HepG2 (cell line): ENCODE measurements around the gene ARIH2. TPM values are rescaled to one million over a fixed set of nuclear protein-coding genes. Genes with fewer than 3 reads are reported as not detected.

Experiments
- ATAC-seq: fragments of 200-7000 bp; cut with Tn5 transposase; 3 replicates; pipeline ENCODE4 v1.9.1; 2020; ENCODE audit warnings: mild to moderate bottlenecking, moderate library complexity
- BruUV-seq: library from RNA; stranded (reverse); fragments of 400-500 nt; replicated peaks from 2 replicates; lab custom pipeline; 2021; lab: Mats Ljungman, UMichigan
- CTCF ChIA-PET: fragments of 300-600 bp; formaldehyde crosslinking; extraction: SDS; loops from one replicate; lab custom pipeline; 2021; ENCODE audit warnings: low total read pairs, inconsistent platforms, low intra/inter-chr PET ratio; lab: Yijun Ruan, JAX
- POLR2A ChIA-PET: fragments of 350-600 bp; sonication (Branson Sonifier 250); formaldehyde crosslinking; loops from one replicate; lab custom pipeline; 2020; ENCODE audit warnings: antibody characterized with exemption, inconsistent platforms; lab: Yijun Ruan, JAX
- DNase-seq: peaks from one replicate; pipeline ENCODE4 v3.0.0-alpha.2; 2015; ENCODE audit warnings: low spot score
- FAIRE-seq: peaks from 3 replicates; lab custom pipeline; 2011; peaks lifted over from hg19 to GRCh38; lab: Jason Lieb, UNC
- H2AFZ ChIP-seq: one replicate; pipeline ENCODE4 v1.6.1; 2011; ENCODE audit warnings: low read length, inconsistent platforms
- H3K27ac ChIP-seq: fragments of 300-600 bp; 3 replicates; pipeline ENCODE4 v1.8.0; 2011; ENCODE audit warnings: mixed run types, mild to moderate bottlenecking, mixed read lengths, low read length, inconsistent platforms; ENCODE audit not compliant: insufficient read depth; ENCODE audit errors: extremely low read length
- H3K27me3 ChIP-seq, 2 experiments: fragments of 200-600 bp in 1 of 2; 2 replicates in 1 of 2; 3 replicates in 1 of 2; pipeline versions ENCODE4 v1.6.0 to v1.8.0; 2011; ENCODE audit warnings: low read length in 2 of 2, mild to moderate bottlenecking in 2 of 2, moderate library complexity in 2 of 2, inconsistent platforms in 1 of 2; ENCODE audit not compliant: insufficient read depth in 2 of 2, control insufficient read depth in 1 of 2
- H3K36me3 ChIP-seq, 2 experiments: fragments of 200-600 bp in 1 of 2; replicated peaks in 1 of 2; 2 replicates in 1 of 2; 3 replicates in 1 of 2; pipeline versions ENCODE4 v1.5.1 to v1.8.0; 2011; ENCODE audit warnings: low read length in 2 of 2, inconsistent platforms in 1 of 2; ENCODE audit not compliant: insufficient read depth in 2 of 2, control insufficient read depth in 1 of 2
- H3K4me1 ChIP-seq: 2 replicates; pipeline ENCODE4 v1.5.1; 2012; ENCODE audit warnings: low read length, inconsistent platforms; ENCODE audit not compliant: insufficient read depth
- H3K4me2 ChIP-seq: 2 replicates; pipeline ENCODE4 v1.6.0; 2011; ENCODE audit warnings: low read depth, low read length, inconsistent platforms
- H3K4me3 ChIP-seq, 3 experiments: fragments of 200-600 bp in 1 of 3; sonication (generic), shearing (Covaris generic) in 1 of 3; replicated peaks in 1 of 3; 2 replicates each; pipeline ENCODE4 v1.5.1; 2011 to 2016; ENCODE audit warnings: low read length in 3 of 3, inconsistent platforms in 2 of 3, low read depth in 2 of 3, mild to moderate bottlenecking in 2 of 3, control low read depth in 1 of 3, mixed read lengths in 1 of 3; ENCODE audit not compliant: insufficient read depth in 1 of 3
- H3K79me2 ChIP-seq: one replicate; pipeline ENCODE4 v1.6.1; 2011; ENCODE audit warnings: low read length, inconsistent platforms; ENCODE audit not compliant: insufficient read depth
- H3K9ac ChIP-seq: 2 replicates; pipeline ENCODE4 v1.6.0; 2011; ENCODE audit warnings: mild to moderate bottlenecking, low read depth, low read length, inconsistent platforms; ENCODE audit not compliant: insufficient read depth
- H3K9me3 ChIP-seq: 2 replicates; pipeline ENCODE4 v1.5.1; 2012; ENCODE audit warnings: mild to moderate bottlenecking, low read length
- H4K20me1 ChIP-seq: 2 replicates; pipeline ENCODE4 v1.6.0; 2011; ENCODE audit warnings: inconsistent platforms, mild to moderate bottlenecking, low read length, moderate library complexity; ENCODE audit not compliant: insufficient read depth
- ATAD3A ChIP-seq: sonication (generic); formaldehyde crosslinking; IDR thresholded peaks from 2 replicates; pipeline ENCODE4 v1.4.0; 2020; ENCODE audit warnings: missing genetic modification reagents
- BCLAF1 ChIP-seq: fragments of 450-650 bp; IDR thresholded peaks from 2 replicates; pipeline ENCODE4 v1.6.1; 2017; ENCODE audit warnings: mild to moderate bottlenecking
- CBFB ChIP-seq: sonication (generic); formaldehyde crosslinking; IDR thresholded peaks from 2 replicates; pipeline ENCODE4 v1.4.0; 2020; ENCODE audit warnings: missing genetic modification reagents
- GFI1 ChIP-seq: sonication (generic); formaldehyde crosslinking; IDR thresholded peaks from 2 replicates; pipeline ENCODE4 v1.5.0; 2020; ENCODE audit warnings: missing genetic modification reagents, mild to moderate bottlenecking, borderline replicate concordance
- HNRNPLL ChIP-seq: fragments of 200-400 bp; formaldehyde crosslinking; IDR thresholded peaks from 2 replicates; pipeline ENCODE4 v1.6.1; 2017; ENCODE audit warnings: mild to moderate bottlenecking, low read depth, low read length; ENCODE audit not compliant: poor library complexity, severe bottlenecking
- HOXA3 ChIP-seq: sonication (generic); formaldehyde crosslinking; IDR thresholded peaks from 2 replicates; pipeline ENCODE4 v1.5.0; 2020; ENCODE audit warnings: missing genetic modification reagents
- KDM4B ChIP-seq: sonication (generic); formaldehyde crosslinking; IDR thresholded peaks from 2 replicates; pipeline ENCODE4 v1.4.0; 2020; ENCODE audit warnings: missing genetic modification reagents
- NFRKB ChIP-seq: fragments of 450-650 bp; IDR thresholded peaks from 2 replicates; pipeline ENCODE4 v1.6.1; 2017
- NR3C1 ChIP-seq: sonication (generic); formaldehyde crosslinking; IDR thresholded peaks from 2 replicates; pipeline ENCODE4 v1.4.0; 2020; ENCODE audit warnings: missing genetic modification reagents
- NRL ChIP-seq: sonication (generic); formaldehyde crosslinking; IDR thresholded peaks from 2 replicates; pipeline ENCODE4 v1.5.0; 2020; ENCODE audit warnings: missing genetic modification reagents, mild to moderate bottlenecking, moderate library complexity, borderline replicate concordance
- RAD21 ChIP-seq: fragments of 450-650 bp; formaldehyde crosslinking; IDR thresholded peaks from 2 replicates; pipeline ENCODE4 v1.5.0; 2020; ENCODE audit warnings: mild to moderate bottlenecking
- RARG ChIP-seq: sonication (generic); formaldehyde crosslinking; IDR thresholded peaks from 2 replicates; pipeline ENCODE4 v1.4.0; 2020; ENCODE audit warnings: low read depth, mild to moderate bottlenecking, missing genetic modification reagents
- SOX5 ChIP-seq: IDR thresholded peaks from 2 replicates; pipeline ENCODE4 v1.6.1; 2016; ENCODE audit warnings: borderline replicate concordance
- SP1 ChIP-seq, 2 experiments: fragments of 450-650 bp in 1 of 2; sonication (generic) in 1 of 2; formaldehyde crosslinking in 1 of 2; IDR thresholded peaks; 2 replicates each; pipeline versions ENCODE4 v1.4.0 to v1.6.1; 2016 to 2020; ENCODE audit warnings: missing genetic modification reagents in 1 of 2
- TBX3 ChIP-seq: fragments of 450-650 bp; IDR thresholded peaks from 2 replicates; pipeline ENCODE4 v1.6.1; 2017; ENCODE audit warnings: antibody characterized with exemption, mild to moderate bottlenecking, inconsistent platforms, borderline replicate concordance
- TRIM24 ChIP-seq: sonication (generic); formaldehyde crosslinking; IDR thresholded peaks from 2 replicates; pipeline ENCODE4 v1.8.0; 2022; ENCODE audit warnings: mild to moderate bottlenecking, missing genetic modification reagents
- ZNF224 ChIP-seq: sonication (generic); formaldehyde crosslinking; IDR thresholded peaks from 2 replicates; pipeline ENCODE4 v1.5.0; 2020; ENCODE audit warnings: mild to moderate bottlenecking, missing genetic modification reagents
- ZNF263 ChIP-seq: sonication (generic); formaldehyde crosslinking; IDR thresholded peaks from 2 replicates; pipeline ENCODE4 v1.4.0; 2020; ENCODE audit warnings: missing genetic modification reagents
- ZNF431 ChIP-seq: sonication (generic); formaldehyde crosslinking; IDR thresholded peaks from 2 replicates; pipeline ENCODE4 v1.9.0; 2022; ENCODE audit warnings: missing genetic modification reagents, low read depth, mild to moderate bottlenecking, borderline replicate concordance
- ZNF549 ChIP-seq: sonication (generic); formaldehyde crosslinking; IDR thresholded peaks from 2 replicates; pipeline ENCODE4 v1.5.0; 2020; ENCODE audit warnings: missing genetic modification reagents
- ZNF567 ChIP-seq: sonication (generic); formaldehyde crosslinking; IDR thresholded peaks from 2 replicates; pipeline ENCODE4 v1.8.1; 2023; ENCODE audit warnings: mild to moderate bottlenecking, missing genetic modification reagents, borderline replicate concordance
- ZNF616 ChIP-seq: sonication (generic); formaldehyde crosslinking; IDR thresholded peaks from 2 replicates; pipeline ENCODE4 v1.5.0; 2020; ENCODE audit warnings: low read depth, mild to moderate bottlenecking, missing genetic modification reagents
- ZNF678 ChIP-seq: sonication (generic); formaldehyde crosslinking; IDR thresholded peaks from 2 replicates; pipeline ENCODE4 v1.4.0; 2020; ENCODE audit warnings: mild to moderate bottlenecking, missing genetic modification reagents
- ZNF879 ChIP-seq: sonication (generic); formaldehyde crosslinking; IDR thresholded peaks from 2 replicates; pipeline ENCODE4 v1.8.1; 2023; ENCODE audit warnings: missing genetic modification reagents
- ZSCAN25 ChIP-seq: sonication (generic); formaldehyde crosslinking; IDR thresholded peaks from 2 replicates; pipeline ENCODE4 v1.8.0; 2022; ENCODE audit warnings: mild to moderate bottlenecking, missing genetic modification reagents
- WGBS: methylation state at CpG from one replicate; pipeline ENCODE4 v1.1.6; 2017; ENCODE audit warnings: low lambda C conversion rate; 5-methylcytosine and 5-hydroxymethylcytosine counted together
- in situ Hi-C: cut with HindIII; loops from 2 replicates; pipeline ENCODE4 v1.10.0; 2017; ENCODE audit warnings: low pct_unique_long_range_greater_than_20kb; ENCODE audit not compliant: extremely low pct_ligation_motif_present
- intact Hi-C: fragments of 100-400 bp; cut with micrococcal nuclease; formaldehyde crosslinking; loops from one replicate; pipeline ENCODE4 v1.10.0; 2022; ENCODE audit not compliant: unreplicated experiment
- polyA plus RNA-seq, 8 experiments: library from polyadenylated mRNA; depleted of rRNA in 3 of 8; stranded (reverse) in 7 of 8; unstranded in 1 of 8; fragments of >200 nt; fragmentation: Illumina TruSeq in 4 of 8; extraction: Trizol in 4 of 8; gene quantifications; 2 replicates each; pipeline versions ENCODE4 v1.2.1 to v1.2.3, GENCODE V29; 2011 to 2016; ENCODE audit warnings: low read depth in 4 of 8, missing spikeins in 1 of 8, mixed read lengths in 1 of 8; ENCODE audit not compliant: insufficient read depth in 1 of 8
- total RNA-seq, 5 experiments: library from RNA; depleted of rRNA; stranded (reverse); fragments of >200 nt; fragmentation: Illumina TruSeq; extraction: Trizol; gene quantifications; 2 replicates each; pipeline ENCODE4 v1.2.3, GENCODE V29; 2016; ENCODE audit warnings: low read depth in 1 of 5

The ARIH2 gene
- total and polyA plus RNA-seq, 2 of the 13 experiments (the other 11 are each of a cell fraction or from before 2014, with no cell fraction given): 64.8 to 83.3 TPM

GRCh38 chr3:49007068-49007770 is 88.6 kb downstream of the ARIH2 start, which contains the start of gene WDR6:
TSS of gene WDR6 (plus strand) at chr3:49007391. CDS start at chr3:49007432, 41 bp downstream.
- no TSS peak for BruUV-seq
- CTCF ChIA-PET: no interaction called here
- H3K27me3 ChIP-seq: no peaks in the 10 kb centered on the region
- in situ Hi-C loops: no loop called here
- peak; percentile 95 for DNase-seq
- H3K79me2 ChIP-seq: peaks cover 30% of the 10 kb centered on the region
- H4K20me1 ChIP-seq: peaks cover 14% of the 10 kb centered on the region
- peaks cover 3 to 9% of the 10 kb centered on the region in 2 experiments for H3K36me3 ChIP-seq
- no peak within 1 kb of the TSS for H2AFZ ChIP-seq
- H3K4me3 ChIP-seq: peak within 1 kb of the TSS; percentile 74 to 88 (median 78)
- intact Hi-C loops: no loop called here
- WGBS: 2% methylated on average over 35 of the region's 65 CpGs
- H3K4me2 ChIP-seq: peak within 1 kb of the TSS; percentile 92
- peak; percentile 93 for FAIRE-seq
- peaks cover 58% of the 10 kb centered on the region for H3K4me1 ChIP-seq
- H3K9ac ChIP-seq: peak within 1 kb of the TSS; percentile 89
- POLR2A ChIA-PET: interaction anchor here (0.8 to 12.8 kb wide), 26 partner anchors 8 to 547 kb away, joined by 3 to 280 read pairs (median 5); partner anchors contain the start of genes AMT, BSN, DAG1 and DALRD3
- H3K27ac ChIP-seq: peak within 1 kb of the TSS; percentile 86
- no peaks in the 10 kb centered on the region for H3K9me3 ChIP-seq
- ATAC-seq: peak; percentile 93
- TF ChIP-seq TRIM24 (CRISPR knock-in tag) (no peak), ZNF224 (CRISPR knock-in tag) (no peak), ZSCAN25 (CRISPR knock-in tag) (peak; percentile 6; the same call in 1 of the 2 replicates), GFI1 (CRISPR knock-in tag) (no peak), RAD21 (CRISPR knock-in tag) (no peak; the same call in 1 of the 2 replicates), HNRNPLL (peak; percentile 48), ZNF567 (CRISPR knock-in tag) (no peak), ZNF616 (CRISPR knock-in tag) (no peak), NRL (no peak), ZNF678 (CRISPR knock-in tag) (0 out of 2 replicates have a peak, but pooled peaks have one; percentile 40), BCLAF1 (no peak), ZNF879 (no peak; the same call in 1 of the 2 replicates), ATAD3A (no peak), ZNF549 (CRISPR knock-in tag) (no peak), NFRKB (no peak), SOX5 (CRISPR knock-in tag) (peak; percentile 50), RARG (CRISPR knock-in tag) (no peak), NR3C1 (CRISPR knock-in tag) (no peak), ZNF431 (no peak; the same call in 1 of the 2 replicates), SP1 (IDR thresholded peaks at IDR 0.05) (peak; percentile 83), SP1 (CRISPR knock-in tag; IDR thresholded peaks at IDR 0.05) (peak; percentile 75), TBX3 (no peak; the same call in 1 of the 2 replicates), CBFB (CRISPR knock-in tag) (0 out of 2 replicates have a peak, but pooled peaks have one; percentile 16), ZNF263 (CRISPR knock-in tag) (no peak), HOXA3 (CRISPR knock-in tag) (peak; percentile 78; the same call in 1 of the 2 replicates), KDM4B (CRISPR knock-in tag) (no peak)
